ENCODE results near the gene VAC14. TPM values are rescaled to one million over a fixed set of nuclear protein-coding genes. Genes with fewer than 3 reads are reported as not detected.

The VAC14 gene
- polyA plus RNA-seq, 3 donors = 20.7 to 49.4 (median 31.1) TPM

GRCh38 chr16:70656065-70656711, 144.8 kb downstream of the VAC14 start:
- Histone ChIP-seq H3K4me2 (replicated peaks; ENCODE audit: extremely low read depth, low read length, poor library complexity, severe bottlenecking) (no peak overlapping the region), H2AFZ (ENCODE audit: insufficient read depth, low read depth, low read length, poor library complexity, severe bottlenecking) (no peak overlapping the region), H3K27me3 (ENCODE audit: control insufficient read depth in 2 of 2, insufficient read depth in 2 of 2, low read length in 2 of 2) (no peaks in the 10 kb centered on the region), H3K4me3 (replicated peaks in 1 of 3; ENCODE audit: low read depth in 2 of 3, low read length in 3 of 3) (no peak overlapping the region), H4K20me1 (ENCODE audit: insufficient read depth, low read length) (no peaks in the 10 kb centered on the region), H3K79me2 (ENCODE audit: insufficient read depth, low read length) (no peaks in the 10 kb centered on the region), H3K36me3 (replicated peaks in 1 of 2; ENCODE audit: control insufficient read depth in 1 of 2, insufficient read depth in 2 of 2, low read length in 2 of 2) (no peaks in the 10 kb centered on the region), H3K27ac (ENCODE audit: low read depth in 1 of 2, low read length in 2 of 2) (no peak overlapping the region), H3K4me1 (ENCODE audit: control insufficient read depth in 1 of 2, insufficient read depth in 2 of 2, low read length in 2 of 2) (peaks cover 4% of the 10 kb centered on the region in 2 donors), H3K9ac (ENCODE audit: insufficient read depth, low read length, poor library complexity, severe bottlenecking) (no peak overlapping the region), H3K9me3 (replicated peaks in 1 of 2; ENCODE audit: control insufficient read depth in 1 of 2, insufficient read depth in 1 of 2, low read length in 2 of 2) (no peaks in the 10 kb centered on the region)
- Mint-ChIP-seq H3K27ac (no peak overlapping the region), H3K36me3 (no peaks in the 10 kb centered on the region), H3K27me3 (ENCODE audit: low read depth in 3 of 3) (peaks cover 2 to 5% (median 3%) of the 10 kb centered on the region in 3 donors), H3K9me3 (no peaks in the 10 kb centered on the region), H3K4me3 (no peak overlapping the region), H3K4me1 (peaks cover 8% of the 10 kb centered on the region)
- TF ChIP-seq CTCF (IDR thresholded peaks at IDR 0.05) = no peak
- intact Hi-C loops (cut with micrococcal nuclease) = loop anchor here in 1 of 2 donors (10.0 kb wide), 2 partner anchors 151 to 491 kb away; no protein-coding TSS in a partner anchor
- DNase-seq = no peak
- 71% methylated on average over 5 of the region's 8 CpGs for WGBS (ENCODE audit: insufficient coverage)

- Histone ChIP-seq H2AFZ (ENCODE audit: insufficient read depth, low read depth, low read length, poor library complexity, severe bottlenecking) (peak overlapping the region; percentile 61), H3K4me3 (replicated peaks in 1 of 3; ENCODE audit: low read depth in 2 of 3, low read length in 3 of 3) (no peak overlapping the region), H3K4me2 (replicated peaks; ENCODE audit: extremely low read depth, low read length, poor library complexity, severe bottlenecking) (peak overlapping the region; percentile 33), H3K4me1 (ENCODE audit: control insufficient read depth in 1 of 2, insufficient read depth in 2 of 2, low read length in 2 of 2) (peaks cover 4% of the 10 kb centered on the region in 2 donors), H3K9ac (ENCODE audit: insufficient read depth, low read length, poor library complexity, severe bottlenecking) (peak overlapping the region; percentile 6), H3K27ac (ENCODE audit: low read depth in 1 of 2, low read length in 2 of 2) (no peak overlapping the region), H4K20me1 (ENCODE audit: insufficient read depth, low read length) (no peaks in the 10 kb centered on the region), H3K27me3 (ENCODE audit: control insufficient read depth in 2 of 2, insufficient read depth in 2 of 2, low read length in 2 of 2) (no peaks in the 10 kb centered on the region), H3K9me3 (replicated peaks in 1 of 2; ENCODE audit: control insufficient read depth in 1 of 2, insufficient read depth in 1 of 2, low read length in 2 of 2) (no peaks in the 10 kb centered on the region), H3K36me3 (replicated peaks in 1 of 2; ENCODE audit: control insufficient read depth in 1 of 2, insufficient read depth in 2 of 2, low read length in 2 of 2) (no peaks in the 10 kb centered on the region), H3K79me2 (ENCODE audit: insufficient read depth, low read length) (no peaks in the 10 kb centered on the region)
- Mint-ChIP-seq H3K27ac (peak overlapping the region in 2 of 7 donors; percentile 0 to 82), H3K4me3 (peak overlapping the region; percentile 40 to 81), H3K4me1 (peaks cover 8% of the 10 kb centered on the region), H3K9me3 (no peaks in the 10 kb centered on the region), H3K27me3 (ENCODE audit: low read depth in 3 of 3) (peaks cover 4 to 7% (median 5%) of the 10 kb centered on the region in 3 donors), H3K36me3 (no peaks in the 10 kb centered on the region)
- intact Hi-C loops (cut with micrococcal nuclease) = loop anchor here in 1 of 2 donors (10.0 kb wide), 2 partner anchors 149 to 489 kb away; no protein-coding TSS in a partner anchor
- WGBS (ENCODE audit: insufficient coverage) = 57% methylated on average over 26 of the region's 35 CpGs
- TF ChIP-seq CTCF (IDR thresholded peaks at IDR 0.05) = peak; percentile 86
- peak; percentile 49 to 54 (median 50) for DNase-seq
Observed at GRCh38 chr16:70653809-70654771, 146.9 kb downstream of the VAC14 start.
